PC-3 (cell line): ENCODE results near the gene CRIP3. TPM values are rescaled to one million over a fixed set of nuclear protein-coding genes. Genes with fewer than 3 reads are reported as not detected.

Source experiments
- ATAC-seq: fragments of 200-7000 bp; cut with Tn5 transposase; 2 replicates; pipeline ENCODE4 v1.9.1; 2020; ENCODE audit warnings: mild to moderate bottlenecking, moderate library complexity
- BruUV-seq: library from RNA; stranded (reverse); fragments of 400-500 nt; replicated peaks from 2 replicates; lab custom pipeline; 2021; lab: Mats Ljungman, UMichigan
- CTCF ChIA-PET: fragments of 300-600 bp; sonication (Branson Sonifier 250); formaldehyde crosslinking; loops from one replicate; lab custom pipeline; 2022; ENCODE audit warnings: antibody characterized with exemption; lab: Charles Lee
- POLR2A ChIA-PET: fragments of 300-600 bp; sonication (Branson Sonifier 250); formaldehyde crosslinking; loops from one replicate; lab custom pipeline; 2022; ENCODE audit warnings: antibody characterized with exemption; ENCODE audit not compliant: unreplicated experiment; lab: Charles Lee
- DNase-seq: peaks from one replicate; pipeline ENCODE4 v3.0.0-alpha.2; 2015
- H2AFZ ChIP-seq: fragments of 300-600 bp; sonication (generic); 2 replicates; pipeline ENCODE4 v1.6.0; 2016; ENCODE audit warnings: antibody characterized with exemption, low read length
- H3F3A ChIP-seq: fragments of 300-600 bp; sonication (generic); one replicate; pipeline ENCODE4 v1.6.0; 2017; ENCODE audit warnings: antibody characterized with exemption, low read length, control low read depth, mild to moderate bottlenecking; ENCODE audit not compliant: unreplicated experiment
- H3K27ac ChIP-seq: fragments of 300-600 bp; sonication (generic); 2 replicates; pipeline ENCODE4 v1.5.1; 2016; ENCODE audit warnings: mild to moderate bottlenecking, low read length
- H3K27me3 ChIP-seq: fragments of 300-600 bp; sonication (generic); 2 replicates; pipeline ENCODE4 v1.6.1; 2016; ENCODE audit warnings: low read length, mixed read lengths
- H3K36me3 ChIP-seq: fragments of 300-600 bp; sonication (generic); 2 replicates; pipeline ENCODE4 v1.6.1; 2016; ENCODE audit warnings: low read depth, mixed run types, low read length, mixed read lengths
- H3K4me1 ChIP-seq: fragments of 300-600 bp; sonication (generic); 2 replicates; pipeline ENCODE4 v1.5.1; 2016; ENCODE audit warnings: low read length; ENCODE audit not compliant: insufficient read depth
- H3K4me2 ChIP-seq: fragments of 300-600 bp; sonication (generic); 2 replicates; pipeline ENCODE4 v1.6.0; 2016; ENCODE audit warnings: low read length
- H3K4me3 ChIP-seq: fragments of 300-600 bp; sonication (generic); 2 replicates; pipeline ENCODE4 v1.5.1; 2016; ENCODE audit warnings: mild to moderate bottlenecking, low read length, mixed read lengths
- H3K79me2 ChIP-seq: fragments of 300-600 bp; sonication (generic); 2 replicates; pipeline ENCODE4 v1.6.1; 2017; ENCODE audit warnings: low read length, mixed read lengths
- H3K9ac ChIP-seq: fragments of 300-600 bp; sonication (generic); 2 replicates; pipeline ENCODE4 v1.6.0; 2016; ENCODE audit warnings: mild to moderate bottlenecking, low read length
- H3K9me2 ChIP-seq: fragments of 300-600 bp; sonication (generic); replicated peaks from 2 replicates; pipeline ENCODE4 v1.6.1; 2016; ENCODE audit warnings: mixed run types, low read length, mixed read lengths
- H3K9me3 ChIP-seq: fragments of 300-600 bp; sonication (generic); 2 replicates; pipeline ENCODE4 v1.6.1; 2016; ENCODE audit warnings: low read length, mixed read lengths
- H4K20me1 ChIP-seq: fragments of 300-600 bp; sonication (generic); 2 replicates; pipeline ENCODE4 v1.6.1; 2016; ENCODE audit warnings: low read length, mixed read lengths
- EZH2 ChIP-seq: fragments of 300-600 bp; sonication (generic); IDR thresholded peaks from one replicate; pipeline ENCODE4 v1.6.1; 2017; ENCODE audit warnings: antibody characterized with exemption, mild to moderate bottlenecking, low read length; ENCODE audit not compliant: unreplicated experiment
- EZH2phosphoT487 ChIP-seq: fragments of 300-600 bp; sonication (generic); IDR thresholded peaks from 2 replicates; pipeline ENCODE4 v1.6.1; 2018; ENCODE audit warnings: mild to moderate bottlenecking, antibody characterized with exemption, low read length, borderline replicate concordance
- intact Hi-C: fragments of 100-400 bp; cut with micrococcal nuclease; formaldehyde crosslinking; loops from 2 replicates; pipeline ENCODE4 v1.9.0; 2023
- total RNA-seq: library from RNA; depleted of rRNA; stranded (reverse); fragments of >200 nt; gene quantifications from 2 replicates; pipeline ENCODE4 v1.2.3, GENCODE V29; 2014; rRNA removed
- TF ChIP-seq, protein P1 (sequence below): fragments of 300-600 bp; sonication (generic); conservative IDR thresholded peaks from 2 replicates; pipeline ENCODE4 v1.5.1; 2017; ENCODE audit warnings: antibody characterized with exemption, low read depth, mild to moderate bottlenecking, low read length

CRIP3 gene
- total RNA-seq, 1 experiment from 2014 or later = 0.29 TPM

DNA sequence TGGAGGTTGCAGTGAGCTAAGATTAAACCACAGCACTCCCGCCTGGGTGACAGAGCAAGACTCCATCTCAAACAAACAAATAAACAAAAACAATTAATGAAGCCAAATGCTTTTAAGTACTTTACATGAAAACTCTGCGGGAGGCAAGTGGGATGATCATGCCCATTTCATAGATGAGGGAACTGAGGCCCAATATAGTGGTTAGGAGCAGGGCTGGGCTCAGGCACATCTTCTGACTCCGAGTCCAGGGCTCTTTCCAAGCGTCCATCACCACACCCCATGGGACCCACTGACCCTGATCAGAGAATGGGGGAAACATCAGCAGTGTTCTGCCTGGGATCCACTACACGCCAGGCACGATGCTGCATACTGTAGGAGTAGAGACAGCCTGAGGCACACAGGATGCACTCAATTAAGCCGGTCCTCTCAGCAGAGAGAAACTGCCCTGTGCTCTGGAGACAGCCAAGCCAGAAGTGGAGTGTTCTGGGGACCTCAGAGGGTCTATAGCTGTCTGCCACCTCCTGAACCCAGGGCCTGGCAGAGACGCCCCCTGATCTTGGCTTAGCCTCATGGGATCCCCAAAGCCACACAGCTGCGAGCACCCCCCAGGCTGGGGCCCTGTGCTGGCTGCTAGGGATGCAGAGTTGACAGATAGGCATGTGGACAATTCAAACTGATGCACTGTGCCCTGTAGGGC is 51.8 kb downstream of the CRIP3 start:
- H3K79me2 ChIP-seq = no peaks in the 10 kb centered on the region
- DNase-seq (no peak), ATAC-seq (no peak)
- no peak overlapping the region for H3K27ac ChIP-seq
- intact Hi-C loops = no loop called here
- H3K9me2 ChIP-seq = no peaks in the 10 kb centered on the region
- no peaks in the 10 kb centered on the region for H4K20me1 ChIP-seq
- ChIA-PET CTCF (no interaction called here), POLR2A (no interaction called here)
- no peaks in the 10 kb centered on the region for H3F3A ChIP-seq
- TF ChIP-seq EZH2phosphoT487 (no peak), EZH2 (no peak)
- TF ChIP-seq, protein P1, sequence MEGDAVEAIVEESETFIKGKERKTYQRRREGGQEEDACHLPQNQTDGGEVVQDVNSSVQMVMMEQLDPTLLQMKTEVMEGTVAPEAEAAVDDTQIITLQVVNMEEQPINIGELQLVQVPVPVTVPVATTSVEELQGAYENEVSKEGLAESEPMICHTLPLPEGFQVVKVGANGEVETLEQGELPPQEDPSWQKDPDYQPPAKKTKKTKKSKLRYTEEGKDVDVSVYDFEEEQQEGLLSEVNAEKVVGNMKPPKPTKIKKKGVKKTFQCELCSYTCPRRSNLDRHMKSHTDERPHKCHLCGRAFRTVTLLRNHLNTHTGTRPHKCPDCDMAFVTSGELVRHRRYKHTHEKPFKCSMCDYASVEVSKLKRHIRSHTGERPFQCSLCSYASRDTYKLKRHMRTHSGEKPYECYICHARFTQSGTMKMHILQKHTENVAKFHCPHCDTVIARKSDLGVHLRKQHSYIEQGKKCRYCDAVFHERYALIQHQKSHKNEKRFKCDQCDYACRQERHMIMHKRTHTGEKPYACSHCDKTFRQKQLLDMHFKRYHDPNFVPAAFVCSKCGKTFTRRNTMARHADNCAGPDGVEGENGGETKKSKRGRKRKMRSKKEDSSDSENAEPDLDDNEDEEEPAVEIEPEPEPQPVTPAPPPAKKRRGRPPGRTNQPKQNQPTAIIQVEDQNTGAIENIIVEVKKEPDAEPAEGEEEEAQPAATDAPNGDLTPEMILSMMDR = no peak
- no peaks in the 10 kb centered on the region for H3K4me1 ChIP-seq
- no TSS peak for BruUV-seq
- H3K9me3 ChIP-seq = no peaks in the 10 kb centered on the region
- H3K4me3 ChIP-seq = no peak overlapping the region
- H3K36me3 ChIP-seq = no peaks in the 10 kb centered on the region
- H3K4me2 ChIP-seq = no peak overlapping the region
- H3K9ac ChIP-seq = no peak overlapping the region
- no peak overlapping the region for H2AFZ ChIP-seq
- no peaks in the 10 kb centered on the region for H3K27me3 ChIP-seq

Other genes starting within 250 kb of the CRIP3 start
- 59.8 and 63.9 TPM in 2 replicates for gene MRPL2, start 249.4 kb downstream of the CRIP3 start, total RNA-seq
- gene KLC4, start 249.2 kb downstream of the CRIP3 start, total RNA-seq = 17.5 and 18.5 TPM in 2 replicates
- 48.1 and 69.1 TPM in 2 replicates for gene PTK7, start 232.5 kb downstream of the CRIP3 start, total RNA-seq
- 35.0 and 44.3 TPM in 2 replicates for gene SRF, start 137.6 kb downstream of the CRIP3 start, total RNA-seq
- 30.4 and 43.8 TPM in 2 replicates for gene CUL9, start 126.6 kb downstream of the CRIP3 start, total RNA-seq
- gene DNPH1, start 79.3 kb downstream of the CRIP3 start, total RNA-seq = 128 and 176 TPM in 2 replicates
- not detected in 2 replicates for gene TTBK1, start 65.3 kb downstream of the CRIP3 start, total RNA-seq
- not detected in 2 replicates for gene SLC22A7, start 10.6 kb downstream of the CRIP3 start, total RNA-seq
- 8.2 and 8.9 TPM in 2 replicates for gene ZNF318, start 60.8 kb upstream of the CRIP3 start, total RNA-seq
- 23.1 and 40.5 TPM in 2 replicates for gene ABCC10, start 118.7 kb upstream of the CRIP3 start, total RNA-seq
- gene DLK2, start 146.7 kb upstream of the CRIP3 start, total RNA-seq = 1.4 and 4.4 TPM in 2 replicates
- 28.5 and 40.0 TPM in 2 replicates for gene TJAP1, start 168.7 kb upstream of the CRIP3 start, total RNA-seq
- gene LRRC73, start 201.5 kb upstream of the CRIP3 start, total RNA-seq = 0.22 and 0.75 TPM in 2 replicates
- 89.7 and 93.9 TPM in 2 replicates for gene YIPF3, start 208.1 kb upstream of the CRIP3 start, total RNA-seq
- gene POLR1C, start 208.3 kb upstream of the CRIP3 start, total RNA-seq = 61.4 and 69.7 TPM in 2 replicates